ENCODE results near the gene FXR1.

FXR1 gene

GRCh38 chr3:180888992-180889560 is 23.4 kb upstream of the FXR1 start:
- no peak overlapping the region for H3K4me3 ChIP-seq (ENCODE audit: low read depth, low read length)

GRCh38 chr3:180898572-180898971 is 13.9 kb upstream of the FXR1 start:
- H3K4me3 ChIP-seq (ENCODE audit: low read depth, low read length): no peak overlapping the region
- TF ChIP-seq CTCF (IDR thresholded peaks at IDR 0.05; ENCODE audit: low read depth, low read length): no peak

More at GRCh38 chr3:180888992-180889560, 23.4 kb upstream of the FXR1 start:
- no peak for TF ChIP-seq CTCF (IDR thresholded peaks at IDR 0.05; ENCODE audit: low read depth, low read length)

- TF ChIP-seq CTCF (IDR thresholded peaks at IDR 0.05; ENCODE audit: low read depth, low read length): no peak
Observed at GRCh38 chr3:180909369-180910127, 2.9 kb upstream of the FXR1 start.

GRCh38 chr3:180910823-180911222 is 1.6 kb upstream of the FXR1 start:
- TF ChIP-seq CTCF (IDR thresholded peaks at IDR 0.05; ENCODE audit: low read depth, low read length): no peak
- no peak overlapping the region for H3K4me3 ChIP-seq (ENCODE audit: low read depth, low read length)

More at GRCh38 chr3:180909369-180910127, 2.9 kb upstream of the FXR1 start:
- H3K4me3 ChIP-seq (ENCODE audit: low read depth, low read length): no peak overlapping the region

- TF ChIP-seq CTCF (IDR thresholded peaks at IDR 0.05; ENCODE audit: low read depth, low read length): no peak
- peak overlapping the region; percentile 99 for H3K4me3 ChIP-seq (ENCODE audit: low read depth, low read length)
Observed at GRCh38 chr3:180911876-180912303, 580 bp upstream of the FXR1 start.

GRCh38 chr3:180913581-180914404 is 1.3 kb downstream of the FXR1 start:
- TF ChIP-seq CTCF (IDR thresholded peaks at IDR 0.05; ENCODE audit: low read depth, low read length): no peak
- H3K4me3 ChIP-seq (ENCODE audit: low read depth, low read length): peak overlapping the region; percentile 99
